Lower leg skin (tissue), 4 donors: Measurements from ENCODE around the gene ADGRG7. TPM values are rescaled to one million over a fixed set of nuclear protein-coding genes. Genes with fewer than 3 reads are reported as not detected.

ENCODE experiments used
- DNase-seq, 2 donors: peaks; one replicate each; pipeline ENCODE4 v3.0.0-alpha.2; 2019; ENCODE audit warnings: low spot score in 2 of 2
- H3K4me3 ChIP-seq: fragments of 200-600 bp; sonication (generic); 2 replicates; pipeline ENCODE4 v1.5.1; 2017; ENCODE audit warnings: mild to moderate bottlenecking, low read depth; ENCODE audit not compliant: poor library complexity, severe bottlenecking
- POLR2A ChIP-seq, 2 donors: fragments of 450-650 bp; IDR thresholded peaks; one replicate each; pipeline ENCODE4 v1.6.1; 2016 to 2017; ENCODE audit warnings: antibody characterized with exemption in 2 of 2, mild to moderate bottlenecking in 1 of 2, moderate library complexity in 1 of 2
- WGBS, 2 donors: methylation state at CpG; one replicate each; pipeline ENCODE4 v1.1.5; 2018; 5-methylcytosine and 5-hydroxymethylcytosine counted together
- intact Hi-C: fragments of 100-400 bp; cut with DNase I; formaldehyde crosslinking; loops from one replicate; pipeline ENCODE4 v1.15.0; 2023; ENCODE audit warnings: low total_unique reads
- total RNA-seq, 4 donors: library from RNA; depleted of rRNA; stranded (reverse); fragments of >200 nt; gene quantifications; one replicate each; pipeline ENCODE4 v1.1.0, GENCODE V29; 2016
- TF ChIP-seq, protein P1 (sequence below), 3 donors: fragments of 450-650 bp; IDR thresholded peaks; one replicate each; pipeline ENCODE4 v1.5.1; 2016; ENCODE audit warnings: antibody characterized with exemption in 3 of 3, mild to moderate bottlenecking in 3 of 3, moderate library complexity in 2 of 3

The ADGRG7 gene
- total RNA-seq, 4 donors from 2014 or later, result not detected

DNA sequence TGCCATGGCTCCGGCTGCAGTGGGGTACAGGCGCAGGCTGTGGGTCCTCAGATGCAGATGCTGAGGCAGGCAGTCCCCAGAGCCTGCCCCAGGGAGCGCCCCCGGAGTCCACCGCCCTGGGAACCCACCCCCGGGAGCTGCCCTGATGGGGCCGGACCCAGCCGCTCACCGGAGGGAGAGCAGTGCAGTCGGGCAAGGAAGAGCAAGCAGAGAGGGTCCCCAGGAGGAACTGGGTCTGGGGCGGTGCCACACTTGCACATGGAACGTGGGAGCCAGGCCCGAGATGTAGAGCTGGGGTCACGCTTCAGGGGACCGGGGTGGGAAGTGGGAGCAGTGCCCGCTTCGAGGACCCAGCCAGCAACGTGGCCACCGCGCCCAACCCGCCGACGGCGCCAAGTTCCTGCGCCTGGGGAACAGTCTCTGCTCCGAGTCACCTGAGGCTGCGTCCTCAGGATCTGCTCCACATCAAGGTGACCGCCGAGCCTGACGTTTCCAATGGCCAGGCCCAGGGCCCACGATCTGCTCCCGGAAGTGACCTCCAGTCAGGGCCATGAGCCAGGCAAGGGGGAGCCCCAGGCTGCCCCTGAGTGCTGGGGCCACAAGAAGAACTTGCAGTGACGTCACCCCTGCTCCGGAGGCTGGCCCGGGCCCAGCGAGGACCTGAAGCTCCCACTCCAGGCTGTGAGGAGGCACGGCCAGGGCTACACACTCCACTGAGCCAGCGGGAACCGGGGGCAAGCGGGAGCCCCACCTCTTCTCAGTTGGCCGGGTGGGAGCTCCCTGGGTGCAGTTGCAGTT, 72.9 kb downstream of the ADGRG7 start:
- intact Hi-C loops, result no loop called here
- DNase-seq, result no peak
- 75 to 80% methylated on average over 31 to 34 of the region's 41 CpGs for WGBS, 2 donors
- TF ChIP-seq, protein P1, sequence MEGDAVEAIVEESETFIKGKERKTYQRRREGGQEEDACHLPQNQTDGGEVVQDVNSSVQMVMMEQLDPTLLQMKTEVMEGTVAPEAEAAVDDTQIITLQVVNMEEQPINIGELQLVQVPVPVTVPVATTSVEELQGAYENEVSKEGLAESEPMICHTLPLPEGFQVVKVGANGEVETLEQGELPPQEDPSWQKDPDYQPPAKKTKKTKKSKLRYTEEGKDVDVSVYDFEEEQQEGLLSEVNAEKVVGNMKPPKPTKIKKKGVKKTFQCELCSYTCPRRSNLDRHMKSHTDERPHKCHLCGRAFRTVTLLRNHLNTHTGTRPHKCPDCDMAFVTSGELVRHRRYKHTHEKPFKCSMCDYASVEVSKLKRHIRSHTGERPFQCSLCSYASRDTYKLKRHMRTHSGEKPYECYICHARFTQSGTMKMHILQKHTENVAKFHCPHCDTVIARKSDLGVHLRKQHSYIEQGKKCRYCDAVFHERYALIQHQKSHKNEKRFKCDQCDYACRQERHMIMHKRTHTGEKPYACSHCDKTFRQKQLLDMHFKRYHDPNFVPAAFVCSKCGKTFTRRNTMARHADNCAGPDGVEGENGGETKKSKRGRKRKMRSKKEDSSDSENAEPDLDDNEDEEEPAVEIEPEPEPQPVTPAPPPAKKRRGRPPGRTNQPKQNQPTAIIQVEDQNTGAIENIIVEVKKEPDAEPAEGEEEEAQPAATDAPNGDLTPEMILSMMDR (IDR thresholded peaks at IDR 0.05), result no peak
- no peak for TF ChIP-seq POLR2A (IDR thresholded peaks at IDR 0.05)
- no peak overlapping the region for H3K4me3 ChIP-seq

DNA sequence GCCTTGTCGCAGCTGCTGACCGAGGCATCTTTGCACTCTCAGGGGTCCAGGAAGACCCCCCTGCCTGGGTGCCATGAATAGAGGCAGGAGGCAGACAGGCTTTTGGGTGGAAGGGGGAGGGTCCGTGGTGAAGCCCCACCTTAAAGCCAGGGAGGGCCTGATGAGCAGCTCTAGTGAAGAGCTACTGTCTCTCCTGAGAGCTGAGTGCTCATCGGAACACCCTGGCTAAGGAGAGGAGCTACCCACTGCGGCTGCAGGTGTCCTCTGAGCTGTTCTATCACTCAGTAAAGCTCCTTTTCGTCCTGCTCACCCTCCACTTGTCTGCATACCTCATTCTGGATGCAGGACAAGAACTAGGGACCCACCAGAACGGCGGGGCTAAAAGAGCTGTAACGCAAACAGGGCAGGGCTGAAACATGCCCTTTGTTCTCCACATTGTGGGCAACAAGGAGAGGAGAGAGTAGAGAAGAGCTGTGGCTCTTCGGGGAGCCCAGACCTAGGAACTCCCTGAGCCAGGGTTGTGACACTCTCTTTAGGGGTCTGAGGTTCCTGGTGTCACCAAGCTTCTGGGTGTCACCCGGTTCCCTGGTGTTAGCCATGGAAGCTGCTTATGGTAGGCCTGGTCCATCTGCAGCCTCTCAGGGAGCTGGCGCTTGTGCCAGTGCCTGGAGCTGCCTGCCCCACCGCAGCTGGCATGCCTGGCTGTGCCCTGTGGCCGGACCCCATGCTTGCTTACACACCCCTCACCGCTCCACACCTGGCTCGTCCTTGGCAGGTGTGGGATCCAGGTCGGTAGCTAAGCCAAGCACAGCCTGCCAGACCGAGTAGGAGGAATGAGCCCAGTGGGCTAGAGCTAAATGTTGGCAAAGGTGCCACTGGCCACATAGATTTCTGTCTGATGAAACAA, 73.7 kb downstream of the ADGRG7 start:
- no peak for TF ChIP-seq POLR2A (IDR thresholded peaks at IDR 0.05)
- TF ChIP-seq, protein P1 (IDR thresholded peaks at IDR 0.05), result no peak
- WGBS, 2 donors, result 68 to 78% methylated on average over 17 to 18 of the region's 18 CpGs
- H3K4me3 ChIP-seq, result no peak overlapping the region
- no peak for DNase-seq
- intact Hi-C loops, result no loop called here

DNA sequence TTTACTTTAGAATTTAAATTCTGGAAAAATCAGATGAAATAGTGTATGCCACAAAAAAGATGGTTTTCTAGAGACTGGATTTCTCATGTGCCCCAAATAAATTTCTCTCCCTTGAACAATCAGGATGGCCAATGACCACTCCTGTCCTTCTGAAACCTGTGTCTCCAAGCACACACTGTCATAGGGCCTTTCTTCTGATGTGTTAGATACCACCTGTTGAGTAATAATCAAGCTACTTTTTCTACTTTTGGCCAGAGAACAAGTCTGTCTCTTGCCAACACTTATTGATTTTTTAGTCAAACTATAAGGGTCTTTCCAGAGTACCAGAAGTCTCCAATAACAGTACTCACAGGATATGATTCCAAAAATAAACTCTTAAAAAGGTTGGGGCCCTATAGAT, 83.8 kb downstream of the ADGRG7 start:
- TF ChIP-seq POLR2A (IDR thresholded peaks at IDR 0.05), result no peak
- TF ChIP-seq, protein P1 (IDR thresholded peaks at IDR 0.05), result no peak
- no peak for DNase-seq
- H3K4me3 ChIP-seq, result no peak overlapping the region
- intact Hi-C loops, result no loop called here

DNA sequence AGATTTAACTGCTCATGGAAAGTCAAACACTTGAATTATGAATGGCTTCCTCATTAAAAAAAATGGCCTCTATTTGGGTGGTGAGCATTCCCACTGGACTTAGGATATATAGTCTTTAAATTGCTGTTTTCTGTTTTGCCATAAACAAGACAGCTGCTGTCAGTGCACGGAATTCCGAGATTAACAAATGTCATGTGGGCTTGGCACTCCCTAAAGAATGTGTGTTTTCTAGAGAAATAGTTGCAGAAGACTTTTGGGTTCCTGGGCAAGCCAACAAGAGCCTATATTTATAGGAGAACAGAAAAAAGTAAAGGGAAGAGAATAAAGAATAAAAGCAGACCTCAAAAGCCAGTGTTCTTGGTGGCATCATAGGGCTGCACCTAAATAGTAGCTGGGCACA, 86.3 kb downstream of the ADGRG7 start:
- whole genome bisulfite sequencing, 2 donors, result 48 to 51% methylated on average over 2 of the region's 2 CpGs
- H3K4me3 ChIP-seq, result no peak overlapping the region
- intact Hi-C loops, result no loop called here
- DNase-seq, result no peak
- TF ChIP-seq POLR2A (IDR thresholded peaks at IDR 0.05), result no peak
- TF ChIP-seq, protein P1 (IDR thresholded peaks at IDR 0.05), result no peak

DNA sequence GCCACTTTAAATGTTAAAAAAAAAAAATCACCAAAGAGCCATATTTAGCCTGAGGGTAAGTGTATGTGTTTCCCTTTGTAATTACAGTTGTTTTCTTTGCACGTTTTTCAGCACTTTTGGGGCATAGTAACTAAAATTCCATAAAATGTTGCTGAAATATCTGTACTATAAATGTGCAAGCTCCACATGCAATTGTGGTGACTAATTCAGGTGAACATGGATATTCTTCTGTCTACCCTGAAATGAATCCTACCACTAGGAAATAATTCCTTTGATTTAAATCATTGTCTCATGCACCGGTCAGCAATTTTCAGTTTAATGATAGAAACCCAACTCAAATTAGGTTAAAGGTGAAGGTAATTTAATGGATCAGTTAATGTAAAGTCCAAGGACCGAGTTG, 86.8 kb downstream of the ADGRG7 start:
- 67 to 68% methylated on average over 3 of the region's 3 CpGs for WGBS, 2 donors
- DNase-seq, result no peak
- TF ChIP-seq, protein P1 (IDR thresholded peaks at IDR 0.05), result no peak
- intact Hi-C loops, result no loop called here
- no peak overlapping the region for H3K4me3 ChIP-seq
